AG09309 (cell line): ENCODE results near the gene SLC25A10.

Experiments
- DNase-seq: peaks from one replicate; pipeline ENCODE4 v3.0.0-alpha.2; 2010; ENCODE audit warnings: low read depth
- H3K4me3 ChIP-seq: 2 replicates; pipeline ENCODE4 v1.5.1; 2011; ENCODE audit warnings: mild to moderate bottlenecking, low read depth, low read length, moderate library complexity; ENCODE audit not compliant: control insufficient read depth
- TF ChIP-seq, protein P1 (sequence below): IDR thresholded peaks from 2 replicates; pipeline ENCODE4 v1.5.1; 2011; ENCODE audit warnings: mild to moderate bottlenecking, low read depth, low read length, inconsistent platforms; ENCODE audit not compliant: insufficient read depth, control insufficient read depth; ENCODE audit errors: missing control alignments

The SLC25A10 gene

DNA sequence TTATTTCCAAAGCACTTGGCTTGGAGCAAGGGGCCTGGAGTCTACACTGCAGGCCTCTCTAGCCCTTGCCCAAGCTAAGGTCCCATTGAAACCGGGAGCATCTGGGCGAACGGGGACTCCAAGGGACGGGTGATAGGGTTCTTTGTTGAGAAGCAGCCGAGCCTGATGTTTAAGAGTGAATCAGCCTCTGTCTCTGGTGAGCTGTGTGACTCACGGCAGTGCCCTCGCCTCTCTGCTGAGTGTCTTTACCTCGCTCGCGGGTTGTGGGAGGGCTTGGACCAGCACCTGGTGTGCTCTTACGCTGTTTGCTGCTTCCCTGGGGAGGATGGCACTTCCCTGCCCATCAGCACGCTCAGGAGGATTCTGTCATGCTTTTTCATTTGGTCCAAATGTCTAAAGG lies 27.0 kb upstream of the SLC25A10 start:
- peak overlapping the region; percentile 49 for H3K4me3 ChIP-seq
- DNase-seq, result no peak
- TF ChIP-seq, protein P1, sequence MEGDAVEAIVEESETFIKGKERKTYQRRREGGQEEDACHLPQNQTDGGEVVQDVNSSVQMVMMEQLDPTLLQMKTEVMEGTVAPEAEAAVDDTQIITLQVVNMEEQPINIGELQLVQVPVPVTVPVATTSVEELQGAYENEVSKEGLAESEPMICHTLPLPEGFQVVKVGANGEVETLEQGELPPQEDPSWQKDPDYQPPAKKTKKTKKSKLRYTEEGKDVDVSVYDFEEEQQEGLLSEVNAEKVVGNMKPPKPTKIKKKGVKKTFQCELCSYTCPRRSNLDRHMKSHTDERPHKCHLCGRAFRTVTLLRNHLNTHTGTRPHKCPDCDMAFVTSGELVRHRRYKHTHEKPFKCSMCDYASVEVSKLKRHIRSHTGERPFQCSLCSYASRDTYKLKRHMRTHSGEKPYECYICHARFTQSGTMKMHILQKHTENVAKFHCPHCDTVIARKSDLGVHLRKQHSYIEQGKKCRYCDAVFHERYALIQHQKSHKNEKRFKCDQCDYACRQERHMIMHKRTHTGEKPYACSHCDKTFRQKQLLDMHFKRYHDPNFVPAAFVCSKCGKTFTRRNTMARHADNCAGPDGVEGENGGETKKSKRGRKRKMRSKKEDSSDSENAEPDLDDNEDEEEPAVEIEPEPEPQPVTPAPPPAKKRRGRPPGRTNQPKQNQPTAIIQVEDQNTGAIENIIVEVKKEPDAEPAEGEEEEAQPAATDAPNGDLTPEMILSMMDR, result no peak

DNA sequence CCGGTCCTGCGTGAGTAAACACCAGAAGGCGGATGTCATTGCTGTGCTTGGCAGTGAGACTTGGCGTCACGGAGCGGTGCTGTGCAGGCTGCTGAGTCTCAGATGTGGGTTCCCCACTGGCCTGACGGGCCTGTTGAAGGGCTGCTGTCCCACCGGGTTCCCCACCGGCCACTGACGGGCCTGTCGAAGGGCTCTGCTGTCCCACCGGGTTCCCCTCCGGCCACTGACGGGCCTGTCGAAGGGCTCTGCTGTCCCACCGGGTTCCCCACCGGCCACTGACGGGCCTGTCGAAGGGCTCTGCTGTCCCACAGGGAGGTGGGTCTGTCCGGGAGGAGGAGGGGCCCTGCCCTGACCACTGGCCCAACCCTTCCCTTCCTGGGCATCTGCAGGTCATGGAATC lies 25.5 kb upstream of the SLC25A10 start:
- no peak for DNase-seq
- no peak overlapping the region for H3K4me3 ChIP-seq
- TF ChIP-seq, protein P1, result no peak

GRCh38 chr17:81687770-81688541 lies 24.1 kb upstream of the SLC25A10 start:
- H3K4me3 ChIP-seq, result no peak overlapping the region
- no peak for DNase-seq
- TF ChIP-seq, protein P1, result no peak

DNA sequence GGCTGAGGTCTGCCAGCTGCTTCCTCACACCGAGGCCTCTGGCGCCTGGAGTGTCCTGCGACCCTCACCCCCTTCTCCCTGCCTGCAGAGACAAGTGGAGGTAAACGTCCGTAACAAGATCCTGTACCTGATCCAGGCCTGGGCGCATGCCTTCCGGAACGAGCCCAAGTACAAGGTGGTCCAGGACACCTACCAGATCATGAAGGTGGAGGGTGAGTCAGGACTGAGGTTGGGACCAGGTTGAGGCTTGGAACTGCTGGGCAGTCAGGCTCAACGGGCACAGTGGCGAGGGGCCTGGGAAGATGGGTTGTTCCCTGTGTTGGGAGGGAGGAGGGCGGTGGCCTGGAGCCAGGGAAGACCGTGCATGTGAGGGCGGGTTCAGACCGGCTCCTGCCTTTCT lies 23.5 kb upstream of the SLC25A10 start:
- DNase-seq, result no peak
- TF ChIP-seq, protein P1, result no peak
- no peak overlapping the region for H3K4me3 ChIP-seq

DNA sequence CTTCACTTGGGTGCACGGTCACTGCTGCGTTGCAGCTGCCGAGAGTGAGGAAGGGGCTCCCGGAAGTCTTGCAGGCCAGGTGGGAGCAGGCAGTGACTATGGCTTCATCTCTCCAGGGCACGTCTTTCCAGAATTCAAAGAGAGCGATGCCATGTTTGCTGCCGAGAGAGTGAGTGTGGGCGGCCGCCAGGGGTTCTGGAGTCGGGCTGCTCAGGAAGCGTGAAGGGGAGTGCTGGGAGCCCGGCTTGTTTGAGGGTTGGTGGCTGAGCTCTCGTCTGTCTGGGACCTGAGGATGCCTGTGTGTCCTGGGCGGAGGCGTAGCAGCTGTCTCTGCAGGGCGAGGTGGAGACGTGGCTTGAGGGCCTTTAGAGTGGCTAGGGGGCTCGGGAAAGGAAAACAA lies 22.0 kb upstream of the SLC25A10 start:
- no peak for DNase-seq
- TF ChIP-seq, protein P1, result no peak
- H3K4me3 ChIP-seq, result no peak overlapping the region

DNA sequence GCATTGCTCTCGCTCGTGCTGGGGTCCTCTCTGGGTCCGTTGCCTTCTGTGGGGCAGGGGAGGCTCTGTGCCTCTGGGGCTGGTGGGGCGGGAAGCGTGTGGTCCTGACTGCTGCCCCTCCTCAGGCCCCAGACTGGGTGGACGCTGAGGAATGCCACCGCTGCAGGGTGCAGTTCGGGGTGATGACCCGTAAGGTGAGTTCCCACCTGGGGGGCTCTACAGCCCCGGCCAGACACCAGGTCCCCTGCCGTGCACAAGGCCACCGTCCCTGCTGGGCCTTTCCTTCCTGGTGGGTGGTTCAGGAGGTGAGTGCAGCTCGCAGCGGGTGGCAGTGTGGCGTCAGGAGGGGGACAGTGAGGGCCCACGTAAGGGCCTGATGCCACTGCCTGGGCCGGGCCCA lies 21.5 kb upstream of the SLC25A10 start:
- no peak overlapping the region for H3K4me3 ChIP-seq
- TF ChIP-seq, protein P1, result no peak
- no peak for DNase-seq
